HEK293 (cell line): ENCODE results near the gene ERMN.
"Not testable (repeated sequence)": the region's sequence is repeated elsewhere in the genome, so short reads cannot be mapped to it uniquely, and the experiment has no call there.

Experiments used
- CTCF ChIA-PET: fragments of 350-600 bp; formaldehyde crosslinking; extraction: SDS; loops from one replicate; lab custom pipeline; 2021; ENCODE audit warnings: antibody characterized with exemption; lab: Yijun Ruan, JAX
- POLR2A ChIA-PET: fragments of 300-600 bp; formaldehyde crosslinking; extraction: SDS; loops from one replicate; lab custom pipeline; 2020; ENCODE audit warnings: antibody characterized with exemption, inconsistent platforms; lab: Yijun Ruan, JAX
- H3K27ac ChIP-seq: fragments of 200-500 bp; sonication (Bioruptor generic); 2 replicates; pipeline ENCODE4 v1.5.1; 2014; ENCODE audit warnings: low read depth, low read length, control low read depth, inconsistent platforms; ENCODE audit errors: extremely low read depth
- H3K36me3 ChIP-seq, 2 experiments: fragments of 200-500 bp in 1 of 2; sonication (Bioruptor generic) in 1 of 2; 1 replicate in 1 of 2; 2 replicates in 1 of 2; pipeline ENCODE4 v1.5.1; 2014 to 2017; ENCODE audit warnings: inconsistent platforms in 2 of 2, low read length in 2 of 2; ENCODE audit not compliant: control insufficient read depth in 2 of 2, insufficient read depth in 1 of 2
- H3K4me1 ChIP-seq: fragments of 200-500 bp; sonication (Bioruptor generic); 2 replicates; pipeline ENCODE4 v1.5.1; 2014; ENCODE audit warnings: mild to moderate bottlenecking, low read length, inconsistent platforms; ENCODE audit not compliant: control insufficient read depth, insufficient read depth
- H3K4me3 ChIP-seq: 2 replicates; pipeline ENCODE4 v1.5.1; 2011; ENCODE audit warnings: low read depth, mild to moderate bottlenecking, control low read depth, low read length, moderate library complexity
- H3K9me3 ChIP-seq: fragments of 200-500 bp; sonication (Bioruptor generic); 2 replicates; pipeline ENCODE4 v1.5.1; 2014; ENCODE audit warnings: low read depth, low read length, inconsistent platforms; ENCODE audit not compliant: control insufficient read depth, insufficient read depth
- BCL11B ChIP-seq: fragments of 450-650 bp; formaldehyde crosslinking; IDR thresholded peaks from 2 replicates; pipeline ENCODE4 v1.5.1; 2016; ENCODE audit warnings: low read depth, missing biosample characterization, missing genetic modification characterization
- HOXD13 ChIP-seq: sonication (generic); formaldehyde crosslinking; IDR thresholded peaks from 2 replicates; pipeline ENCODE4 v1.8.0; 2022; ENCODE audit warnings: missing genetic modification reagents, borderline replicate concordance
- KLF16 ChIP-seq: fragments of 450-650 bp; formaldehyde crosslinking; IDR thresholded peaks from 2 replicates; pipeline ENCODE4 v1.5.1; 2017; ENCODE audit warnings: missing biosample characterization, missing genetic modification characterization
- OVOL3 ChIP-seq: fragments of 450-650 bp; formaldehyde crosslinking; IDR thresholded peaks from 2 replicates; pipeline ENCODE4 v1.5.1; 2016; ENCODE audit warnings: missing biosample characterization, missing genetic modification characterization
- SP7 ChIP-seq: fragments of 450-650 bp; formaldehyde crosslinking; IDR thresholded peaks from 2 replicates; pipeline ENCODE4 v1.5.1; 2016; ENCODE audit warnings: missing biosample characterization, missing genetic modification characterization
- YY2 ChIP-seq: fragments of 450-650 bp; formaldehyde crosslinking; IDR thresholded peaks from 2 replicates; pipeline ENCODE4 v1.5.1; 2016; ENCODE audit warnings: missing biosample characterization, missing genetic modification characterization
- ZBTB48 ChIP-seq: fragments of 450-650 bp; formaldehyde crosslinking; IDR thresholded peaks from 2 replicates; pipeline ENCODE4 v1.5.1; 2016; ENCODE audit warnings: missing biosample characterization, missing genetic modification characterization
- ZBTB8A ChIP-seq: fragments of 450-650 bp; formaldehyde crosslinking; IDR thresholded peaks from 2 replicates; pipeline ENCODE4 v1.5.1; 2016; ENCODE audit warnings: missing biosample characterization, missing genetic modification characterization
- ZNF169 ChIP-seq: fragments of 450-650 bp; formaldehyde crosslinking; IDR thresholded peaks from 2 replicates; pipeline ENCODE4 v1.5.1; 2016; ENCODE audit warnings: missing biosample characterization, missing genetic modification characterization
- ZNF174 ChIP-seq: fragments of 450-650 bp; formaldehyde crosslinking; IDR thresholded peaks from 2 replicates; pipeline ENCODE4 v1.5.0; 2017; ENCODE audit warnings: missing biosample characterization, mild to moderate bottlenecking, missing genetic modification characterization
- ZNF2 ChIP-seq: fragments of 450-650 bp; formaldehyde crosslinking; IDR thresholded peaks from 2 replicates; pipeline ENCODE4 v1.5.1; 2016; ENCODE audit warnings: missing biosample characterization, missing genetic modification characterization
- ZNF239 ChIP-seq: fragments of 450-650 bp; formaldehyde crosslinking; IDR thresholded peaks from 2 replicates; pipeline ENCODE4 v1.5.1; 2016; ENCODE audit warnings: missing biosample characterization, missing genetic modification characterization
- ZNF311 ChIP-seq: fragments of 450-650 bp; formaldehyde crosslinking; IDR thresholded peaks from 2 replicates; pipeline ENCODE4 v1.5.1; 2017; ENCODE audit warnings: missing biosample characterization, missing genetic modification characterization, borderline replicate concordance
- ZNF521 ChIP-seq: fragments of 450-650 bp; formaldehyde crosslinking; IDR thresholded peaks from 2 replicates; pipeline ENCODE4 v1.5.1; 2017; ENCODE audit warnings: missing biosample characterization, mild to moderate bottlenecking, missing genetic modification characterization
- ZNF529 ChIP-seq: fragments of 450-650 bp; formaldehyde crosslinking; IDR thresholded peaks from 2 replicates; pipeline ENCODE4 v1.5.1; 2017; ENCODE audit warnings: missing genetic modification characterization, missing biosample characterization; ENCODE audit not compliant: insufficient replicate concordance
- ZNF548 ChIP-seq: fragments of 450-650 bp; formaldehyde crosslinking; IDR thresholded peaks from 2 replicates; pipeline ENCODE4 v1.5.1; 2016; ENCODE audit warnings: missing biosample characterization, missing genetic modification characterization
- ZNF623 ChIP-seq: fragments of 450-650 bp; formaldehyde crosslinking; IDR thresholded peaks from 2 replicates; pipeline ENCODE4 v1.5.1; 2016; ENCODE audit warnings: missing biosample characterization, missing genetic modification characterization
- ZNF670 ChIP-seq: fragments of 450-650 bp; formaldehyde crosslinking; IDR thresholded peaks from 2 replicates; pipeline ENCODE4 v1.5.1; 2016; ENCODE audit warnings: missing biosample characterization, missing genetic modification characterization, low read depth
- ZNF701 ChIP-seq: fragments of 450-650 bp; formaldehyde crosslinking; IDR thresholded peaks from 2 replicates; pipeline ENCODE4 v1.5.1; 2016; ENCODE audit warnings: missing biosample characterization, missing genetic modification characterization
- ZNF707 ChIP-seq: fragments of 450-650 bp; formaldehyde crosslinking; IDR thresholded peaks from 2 replicates; pipeline ENCODE4 v1.5.1; 2016; ENCODE audit warnings: missing biosample characterization, missing genetic modification characterization
- ZNF747 ChIP-seq: fragments of 450-650 bp; formaldehyde crosslinking; IDR thresholded peaks from 2 replicates; pipeline ENCODE4 v1.5.1; 2016; ENCODE audit warnings: missing biosample characterization, missing genetic modification characterization
- ZSCAN30 ChIP-seq: fragments of 450-650 bp; IDR thresholded peaks from 2 replicates; pipeline ENCODE4 v1.5.1; 2018; ENCODE audit warnings: missing biosample characterization, mild to moderate bottlenecking, missing genetic modification characterization, moderate library complexity
- TF ChIP-seq, protein P1 (sequence below): fragments of 450-650 bp; formaldehyde crosslinking; IDR thresholded peaks from 2 replicates; pipeline ENCODE4 v1.5.1; 2017; ENCODE audit warnings: missing biosample characterization, missing genetic modification characterization
- TF ChIP-seq, protein P2 (sequence below): fragments of 450-650 bp; formaldehyde crosslinking; IDR thresholded peaks from 2 replicates; pipeline ENCODE4 v1.5.1; 2016; ENCODE audit warnings: missing biosample characterization, missing genetic modification characterization

Gene ERMN

DNA sequence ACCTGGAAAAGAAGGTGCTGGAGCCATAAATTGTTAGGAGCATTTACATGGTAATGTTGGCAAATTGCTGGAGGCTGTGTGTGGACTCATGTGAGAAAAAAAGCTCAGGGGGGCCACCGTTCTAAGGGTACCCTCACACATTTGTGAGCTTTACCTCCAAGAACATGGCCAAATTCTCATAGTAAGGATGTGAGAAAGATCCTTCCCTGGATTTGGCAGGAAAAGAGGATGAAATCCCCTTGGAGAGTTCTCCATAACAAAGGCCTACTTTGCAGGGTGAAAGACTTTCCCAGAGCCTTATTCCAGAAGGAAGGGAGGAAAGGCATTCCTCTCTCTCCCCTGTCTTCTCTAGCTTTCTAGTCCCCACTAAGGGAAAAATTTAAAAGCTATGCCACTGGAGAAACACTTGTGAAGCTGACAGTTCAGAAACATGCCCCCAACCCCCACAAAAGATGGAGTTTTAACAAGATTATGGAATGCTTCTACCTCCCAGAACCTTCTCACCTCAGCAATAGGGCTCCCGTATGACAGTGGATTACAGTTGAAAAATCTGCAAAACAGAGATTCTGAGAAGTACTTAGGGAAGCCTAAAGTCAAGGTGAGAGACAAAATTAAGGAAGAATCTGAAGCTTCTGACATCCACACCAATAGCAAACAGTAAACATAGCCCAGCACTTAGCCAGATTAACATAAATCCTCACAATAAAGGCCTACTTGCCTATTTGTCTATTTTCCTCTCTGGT lies 20.2 kb upstream of the ERMN start:
- H3K27ac ChIP-seq = no peak overlapping the region
- CTCF ChIA-PET = interaction anchor here (0.7 to 5.6 kb wide), 4 partner anchors 10 to 44 kb away, joined by 4 to 46 read pairs (median 10); no protein-coding TSS in a partner anchor

DNA sequence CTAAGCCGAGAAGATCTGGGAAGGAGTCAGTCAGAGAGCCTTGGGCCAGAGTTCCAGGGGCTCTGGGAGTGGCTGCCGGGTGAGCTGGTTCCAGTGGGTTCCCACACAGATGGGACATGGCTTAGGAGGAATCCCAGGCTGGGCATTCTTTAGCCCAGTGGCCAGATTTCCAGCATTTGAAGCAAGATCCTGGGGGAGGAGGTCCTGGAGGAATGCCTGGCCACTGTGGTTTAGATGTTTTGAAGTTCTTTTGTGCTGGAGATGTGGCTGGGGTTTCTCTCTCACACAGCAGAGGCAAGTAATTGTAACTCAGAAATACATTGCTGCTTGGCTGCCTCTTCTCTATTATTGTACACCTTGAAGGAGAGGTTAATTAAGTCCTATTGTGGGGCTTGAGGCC lies 15.8 kb upstream of the ERMN start:
- H3K4me3 ChIP-seq, CTCF ChIA-PET, H3K4me1 ChIP-seq, H3K36me3 ChIP-seq, POLR2A ChIA-PET, H3K27ac ChIP-seq, H3K9me3 ChIP-seq: not testable (repeated sequence)

More for the DNA sequence above, 20.2 kb upstream of the ERMN start:
- POLR2A ChIA-PET = no interaction called here
- H3K36me3 ChIP-seq = no peaks in the 10 kb centered on the region
- TF ChIP-seq ZNF521 (tag by site-specific recombination) = no peak
- TF ChIP-seq ZNF701 (tag by site-specific recombination) = no peak
- TF ChIP-seq BCL11B (tag by site-specific recombination) = no peak
- no peak for TF ChIP-seq KLF16 (tag by site-specific recombination)
- no peak for TF ChIP-seq ZNF169 (tag by site-specific recombination)
- TF ChIP-seq ZNF670 (tag by site-specific recombination) = no peak
- TF ChIP-seq, protein P1, sequence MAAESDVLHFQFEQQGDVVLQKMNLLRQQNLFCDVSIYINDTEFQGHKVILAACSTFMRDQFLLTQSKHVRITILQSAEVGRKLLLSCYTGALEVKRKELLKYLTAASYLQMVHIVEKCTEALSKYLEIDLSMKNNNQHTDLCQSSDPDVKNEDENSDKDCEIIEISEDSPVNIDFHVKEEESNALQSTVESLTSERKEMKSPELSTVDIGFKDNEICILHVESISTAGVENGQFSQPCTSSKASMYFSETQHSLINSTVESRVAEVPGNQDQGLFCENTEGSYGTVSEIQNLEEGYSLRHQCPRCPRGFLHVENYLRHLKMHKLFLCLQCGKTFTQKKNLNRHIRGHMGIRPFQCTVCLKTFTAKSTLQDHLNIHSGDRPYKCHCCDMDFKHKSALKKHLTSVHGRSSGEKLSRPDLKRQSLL (tag by site-specific recombination) = no peak
- TF ChIP-seq HOXD13 (CRISPR knock-in tag) = no peak
- no peak for TF ChIP-seq ZBTB48 (tag by site-specific recombination)
- no peak for TF ChIP-seq ZNF548
- TF ChIP-seq, all 188 proteins: peak for 0
- no peaks in the 10 kb centered on the region for H3K4me1 ChIP-seq
- H3K9me3 ChIP-seq = no peaks in the 10 kb centered on the region
- H3K4me3 ChIP-seq = no peak overlapping the region

DNA sequence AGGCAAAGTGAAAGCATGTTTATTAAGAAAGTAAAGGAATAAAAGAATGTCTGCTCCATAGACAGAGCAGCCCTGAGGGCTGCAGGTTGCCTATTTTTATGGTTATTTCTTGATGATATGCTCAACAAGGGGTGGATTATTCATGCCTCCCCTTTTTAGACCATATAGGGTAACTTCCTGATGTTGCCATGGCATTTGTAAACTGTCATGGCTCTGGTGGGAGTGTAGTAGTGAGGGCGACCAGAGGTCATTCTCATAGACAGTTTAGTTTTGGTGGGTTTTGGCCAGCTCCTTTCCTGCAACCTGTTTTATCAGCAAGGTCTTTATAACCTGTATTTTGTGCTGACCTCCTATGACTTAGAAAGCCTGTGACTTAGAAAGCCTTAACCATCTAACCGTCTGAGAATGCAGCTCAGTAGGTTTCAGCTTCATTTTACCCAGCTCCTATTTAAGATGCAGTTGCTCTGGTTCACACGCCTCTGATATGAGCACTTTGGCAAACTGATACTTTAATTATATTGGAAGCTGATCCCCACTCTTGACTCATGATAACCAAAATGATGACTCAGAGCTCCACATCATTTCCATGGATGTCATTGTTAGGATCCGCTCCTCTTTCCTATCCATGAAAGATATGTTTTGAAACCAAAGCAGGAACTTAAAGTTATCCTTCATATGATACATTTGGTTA lies 14.5 kb upstream of the ERMN start:
- POLR2A ChIA-PET = no interaction called here
- H3K9me3 ChIP-seq = no peaks in the 10 kb centered on the region
- H3K27ac ChIP-seq = no peak overlapping the region
- no peak for TF ChIP-seq ZNF239 (tag by site-specific recombination)
- 0 out of 2 replicates have a peak, but pooled peaks have one; percentile 25 for TF ChIP-seq SP7 (tag by site-specific recombination)
- H3K4me3 ChIP-seq = no peak overlapping the region
- no peaks in the 10 kb centered on the region for H3K36me3 ChIP-seq
- CTCF ChIA-PET = interaction anchor here (0.6 to 0.8 kb wide), 3 partner anchors 12 to 1374 kb away, joined by 3 to 4 read pairs (median 3); no protein-coding TSS in a partner anchor
- no peaks in the 10 kb centered on the region for H3K4me1 ChIP-seq

DNA sequence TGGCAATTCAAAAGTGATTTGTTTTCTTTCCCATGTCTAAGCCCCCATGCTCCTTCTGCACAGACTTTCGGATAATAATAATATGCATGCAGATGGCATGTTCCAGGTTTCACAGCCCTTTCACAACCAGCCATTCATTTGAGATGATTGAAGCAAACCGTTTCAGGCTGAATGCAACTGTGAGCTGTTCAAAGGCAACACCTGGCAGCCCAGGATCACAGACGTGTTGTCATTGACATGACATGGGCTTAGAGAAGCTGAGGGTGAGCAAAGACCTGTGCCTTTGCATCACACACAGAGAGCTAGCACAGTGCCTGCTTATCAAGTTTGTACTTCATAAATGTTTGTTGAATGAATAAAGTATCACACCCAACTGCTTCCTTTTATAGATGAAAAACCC lies 12.4 kb upstream of the ERMN start:
- H3K4me1 ChIP-seq = no peaks in the 10 kb centered on the region
- H3K36me3 ChIP-seq = no peaks in the 10 kb centered on the region
- CTCF ChIA-PET = interaction anchor here (0.6 to 6.3 kb wide), 6 partner anchors 9 to 852 kb away, joined by 3 to 100 read pairs (median 26); partner anchors contain the start of gene ERMN
- no peak overlapping the region for H3K4me3 ChIP-seq
- H3K27ac ChIP-seq = no peak overlapping the region
- H3K9me3 ChIP-seq = no peaks in the 10 kb centered on the region
- POLR2A ChIA-PET = no interaction called here
- no peak for TF ChIP-seq ZNF707 (tag by site-specific recombination)
- TF ChIP-seq, protein P2, sequence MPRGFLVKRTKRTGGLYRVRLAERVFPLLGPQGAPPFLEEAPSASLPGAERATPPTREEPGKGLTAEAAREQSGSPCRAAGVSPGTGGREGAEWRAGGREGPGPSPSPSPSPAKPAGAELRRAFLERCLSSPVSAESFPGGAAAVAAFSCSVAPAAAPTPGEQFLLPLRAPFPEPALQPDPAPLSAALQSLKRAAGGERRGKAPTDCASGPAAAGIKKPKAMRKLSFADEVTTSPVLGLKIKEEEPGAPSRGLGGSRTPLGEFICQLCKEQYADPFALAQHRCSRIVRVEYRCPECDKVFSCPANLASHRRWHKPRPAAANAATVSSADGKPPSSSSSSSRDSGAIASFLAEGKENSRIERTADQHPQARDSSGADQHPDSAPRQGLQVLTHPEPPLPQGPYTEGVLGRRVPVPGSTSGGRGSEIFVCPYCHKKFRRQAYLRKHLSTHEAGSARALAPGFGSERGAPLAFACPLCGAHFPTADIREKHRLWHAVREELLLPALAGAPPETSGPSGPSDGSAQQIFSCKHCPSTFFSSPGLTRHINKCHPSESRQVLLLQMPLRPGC (tag by site-specific recombination) = no peak
- TF ChIP-seq ZNF311 (tag by site-specific recombination) = no peak
- no peak for TF ChIP-seq ZNF2
- TF ChIP-seq OVOL3 (tag by site-specific recombination) = no peak
- no peak for TF ChIP-seq ZSCAN30
- TF ChIP-seq YY2 (tag by site-specific recombination) = no peak
- TF ChIP-seq ZNF174 (tag by site-specific recombination) = no peak
- TF ChIP-seq ZNF701 (tag by site-specific recombination) = no peak
- TF ChIP-seq ZNF747 (tag by site-specific recombination) = no peak
- no peak for TF ChIP-seq ZBTB8A (tag by site-specific recombination)
- no peak for TF ChIP-seq ZNF623
- TF ChIP-seq ZNF529 (tag by site-specific recombination) = no peak
